Measurements from ENCODE around the gene GGCT. TPM values are rescaled to one million over a fixed set of nuclear protein-coding genes. Genes with fewer than 3 reads are reported as not detected.
"Not testable (repeated sequence)": the region's sequence is repeated elsewhere in the genome, so short reads cannot be mapped to it uniquely, and the experiment has no call there.

The GGCT gene
- total and polyA plus RNA-seq, 8 donors = 2.9 to 56.5 (median 25.7) TPM; not detected in 1

GRCh38 chr7:30531286-30531685, 26.7 kb upstream of the GGCT start:
- H3K4me1 ChIP-seq = no peaks in the 10 kb centered on the region
- 93 to 96% (median 95%) methylated on average over 3 of the region's 3 CpGs for WGBS, 5 donors
- TF ChIP-seq POLR2A (IDR thresholded peaks at IDR 0.05) (no peak), POLR2AphosphoS5 (IDR thresholded peaks at IDR 0.05) (no peak), CTCF (IDR thresholded peaks at IDR 0.05) (no peak), EP300 (IDR thresholded peaks at IDR 0.05) (no peak)
- no peak overlapping the region for H3K27ac ChIP-seq
- H3K27me3 ChIP-seq = no peaks in the 10 kb centered on the region
- no peaks in the 10 kb centered on the region for H3K9me3 ChIP-seq
- no peak for DNase-seq
- intact Hi-C loops (cut with DNase I; ENCODE audit: low total_unique reads) = no loop called here
- no peak overlapping the region for H3K4me3 ChIP-seq
- peaks cover 0 to 3% (median 0%) of the 10 kb centered on the region in 4 donors for H3K36me3 ChIP-seq

- 93 to 100% (median 97%) methylated on average over 1 of the region's 1 CpG for WGBS, 5 donors
- Histone ChIP-seq H3K9me3 (no peaks in the 10 kb centered on the region), H3K4me1 (peaks cover 0 to under 1% (median 0%) of the 10 kb centered on the region in 4 donors), H3K36me3 (no peaks in the 10 kb centered on the region), H3K27ac (no peak overlapping the region), H3K27me3 (no peaks in the 10 kb centered on the region), H3K4me3 (no peak overlapping the region)
- TF ChIP-seq EP300 (IDR thresholded peaks at IDR 0.05) = no peak
- TF ChIP-seq POLR2A (IDR thresholded peaks at IDR 0.05) = no peak
- TF ChIP-seq CTCF (IDR thresholded peaks at IDR 0.05) = no peak
- TF ChIP-seq POLR2AphosphoS5 (IDR thresholded peaks at IDR 0.05) = no peak
- no peak for DNase-seq
- intact Hi-C loops (cut with DNase I; ENCODE audit: low total_unique reads) = no loop called here
Measured at GRCh38 chr7:30530373-30530772, 25.7 kb upstream of the GGCT start.

- H3K27me3 ChIP-seq = no peaks in the 10 kb centered on the region
- H3K4me1 ChIP-seq = peaks cover 0 to 14% (median 9%) of the 10 kb centered on the region in 4 donors
- no peaks in the 10 kb centered on the region for H3K9me3 ChIP-seq
- H3K27ac ChIP-seq = no peak overlapping the region
- no peak for DNase-seq
- TF ChIP-seq POLR2A (IDR thresholded peaks at IDR 0.05) = no peak
- TF ChIP-seq POLR2AphosphoS5 (IDR thresholded peaks at IDR 0.05) = no peak
- no peak for TF ChIP-seq CTCF (IDR thresholded peaks at IDR 0.05)
- no peak overlapping the region for H3K4me3 ChIP-seq
- no peaks in the 10 kb centered on the region for H3K36me3 ChIP-seq
- intact Hi-C loops (cut with DNase I; ENCODE audit: low total_unique reads) = no loop called here
Measured at GRCh38 chr7:30528779-30529178, 24.1 kb upstream of the GGCT start.

- DNase-seq; H3K27me3 ChIP-seq; H3K9me3 ChIP-seq; H3K27ac ChIP-seq; H3K36me3 ChIP-seq; intact Hi-C loops (cut with DNase I; ENCODE audit: low total_unique reads); H3K4me3 ChIP-seq: not testable (repeated sequence)
- WGBS, 5 donors = 71 to 80% (median 76%) methylated on average over 1 of the region's 1 CpG
- H3K4me1 ChIP-seq = peaks cover 0 to 14% (median 9%) of the 10 kb centered on the region in 4 donors
Measured at GRCh38 chr7:30527297-30527696, 22.7 kb upstream of the GGCT start.

GRCh38 chr7:30526163-30526562, 21.5 kb upstream of the GGCT start:
- no peaks in the 10 kb centered on the region for H3K9me3 ChIP-seq
- no peak overlapping the region for H3K27ac ChIP-seq
- 91 to 95% (median 92%) methylated on average over 4 of the region's 4 CpGs for WGBS, 5 donors
- TF ChIP-seq POLR2A (IDR thresholded peaks at IDR 0.05) (no peak), POLR2AphosphoS5 (IDR thresholded peaks at IDR 0.05) (no peak), EP300 (IDR thresholded peaks at IDR 0.05) (no peak), CTCF (IDR thresholded peaks at IDR 0.05) (no peak)
- intact Hi-C loops (cut with DNase I; ENCODE audit: low total_unique reads) = no loop called here
- no peaks in the 10 kb centered on the region for H3K36me3 ChIP-seq
- H3K27me3 ChIP-seq = no peaks in the 10 kb centered on the region
- H3K4me1 ChIP-seq = peaks cover 0 to 15% (median 9%) of the 10 kb centered on the region in 4 donors
- no peak for DNase-seq
- no peak overlapping the region for H3K4me3 ChIP-seq

Measured in stomach (tissue), 9 donors.